ENCODE measurements around the gene PNRC2.
A peak's percentile ranks its signal among the peaks of the same experiment; 100 is the strongest.

Gene PNRC2

DNA sequence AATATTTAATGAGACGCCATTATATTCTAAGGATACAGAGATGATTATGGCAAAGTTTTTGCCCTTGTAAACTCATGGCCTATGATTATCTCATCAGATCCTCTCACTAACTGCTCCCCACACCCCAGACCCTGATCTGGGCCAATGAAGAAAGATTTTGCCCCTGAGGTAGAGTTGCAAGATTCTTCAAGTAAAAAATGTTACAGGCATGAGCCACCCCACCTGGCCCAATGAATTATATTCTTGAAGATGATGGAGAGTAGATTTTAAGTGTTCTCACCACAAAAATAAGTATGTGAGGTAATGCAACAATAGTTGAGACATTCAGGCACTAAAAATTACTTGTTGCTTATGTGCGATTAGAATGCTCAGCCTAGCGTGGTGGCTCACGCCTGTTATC is 44.7 kb upstream of the PNRC2 start:
- POLR2A ChIA-PET: no interaction called here
- Histone ChIP-seq H3K4me1 (ENCODE audit: control insufficient read depth, insufficient read depth, low read length) (no peaks in the 10 kb centered on the region), H3K9me3 (ENCODE audit: control insufficient read depth, insufficient read depth, low read depth, low read length) (no peaks in the 10 kb centered on the region), H3K36me3 (ENCODE audit: control insufficient read depth in 2 of 2, insufficient read depth in 1 of 2, low read length in 2 of 2) (no peaks in the 10 kb centered on the region), H3K27ac (ENCODE audit: extremely low read depth, low read depth, low read length) (no peak overlapping the region), H3K4me3 (ENCODE audit: low read depth, low read length) (no peak overlapping the region)
- CTCF ChIA-PET: interaction anchor here (2.5 to 2.8 kb wide), 2 partner anchors 105 to 144 kb away, joined by 29 to 33 read pairs; no protein-coding TSS in a partner anchor
- TF ChIP-seq SCRT2 (tag by site-specific recombination; IDR thresholded peaks at IDR 0.05) (peak; percentile 54; the same call in 1 of the 2 replicates), ZNF501 (tag by site-specific recombination; IDR thresholded peaks at IDR 0.05) (no peak)

GRCh38 chr1:23915466-23915865 is 44.2 kb upstream of the PNRC2 start:
- Histone ChIP-seq H3K9me3 (ENCODE audit: control insufficient read depth, insufficient read depth, low read depth, low read length) (no peaks in the 10 kb centered on the region), H3K4me1 (ENCODE audit: control insufficient read depth, insufficient read depth, low read length) (no peaks in the 10 kb centered on the region), H3K27ac (ENCODE audit: extremely low read depth, low read depth, low read length) (no peak overlapping the region), H3K36me3 (ENCODE audit: control insufficient read depth in 2 of 2, insufficient read depth in 1 of 2, low read length in 2 of 2) (no peaks in the 10 kb centered on the region), H3K4me3 (ENCODE audit: low read depth, low read length) (no peak overlapping the region)
- ChIA-PET POLR2A (no interaction called here), CTCF (interaction anchor here (1.0 to 2.8 kb wide), 5 partner anchors 19 to 144 kb away, joined by 4 to 33 read pairs (median 7); no protein-coding TSS in a partner anchor)
- TF ChIP-seq ZNF266 (tag by site-specific recombination; IDR thresholded peaks at IDR 0.05; ENCODE audit: low read depth) (no peak), CTCF (tag by site-specific recombination; IDR thresholded peaks at IDR 0.05) (no peak), MYNN (tag by site-specific recombination; IDR thresholded peaks at IDR 0.05; ENCODE audit: borderline replicate concordance) (no peak), ZNF645 (tag by site-specific recombination; IDR thresholded peaks at IDR 0.05) (no peak), ZNF529 (tag by site-specific recombination; IDR thresholded peaks at IDR 0.05; ENCODE audit: insufficient replicate concordance) (no peak), KLF10 (tag by site-specific recombination; IDR thresholded peaks at IDR 0.05) (no peak), INSM2 (tag by site-specific recombination; IDR thresholded peaks at IDR 0.05) (no peak), ZNF248 (tag by site-specific recombination; IDR thresholded peaks at IDR 0.05) (no peak), ZNF596 (tag by site-specific recombination; IDR thresholded peaks at IDR 0.05) (no peak), ZNF449 (tag by site-specific recombination; IDR thresholded peaks at IDR 0.05) (no peak), ZNF366 (tag by site-specific recombination; conservative IDR thresholded peaks at IDR 0.05) (no peak), ZNF473 (tag by site-specific recombination; IDR thresholded peaks at IDR 0.05) (no peak)
- TF ChIP-seq, protein P1, sequence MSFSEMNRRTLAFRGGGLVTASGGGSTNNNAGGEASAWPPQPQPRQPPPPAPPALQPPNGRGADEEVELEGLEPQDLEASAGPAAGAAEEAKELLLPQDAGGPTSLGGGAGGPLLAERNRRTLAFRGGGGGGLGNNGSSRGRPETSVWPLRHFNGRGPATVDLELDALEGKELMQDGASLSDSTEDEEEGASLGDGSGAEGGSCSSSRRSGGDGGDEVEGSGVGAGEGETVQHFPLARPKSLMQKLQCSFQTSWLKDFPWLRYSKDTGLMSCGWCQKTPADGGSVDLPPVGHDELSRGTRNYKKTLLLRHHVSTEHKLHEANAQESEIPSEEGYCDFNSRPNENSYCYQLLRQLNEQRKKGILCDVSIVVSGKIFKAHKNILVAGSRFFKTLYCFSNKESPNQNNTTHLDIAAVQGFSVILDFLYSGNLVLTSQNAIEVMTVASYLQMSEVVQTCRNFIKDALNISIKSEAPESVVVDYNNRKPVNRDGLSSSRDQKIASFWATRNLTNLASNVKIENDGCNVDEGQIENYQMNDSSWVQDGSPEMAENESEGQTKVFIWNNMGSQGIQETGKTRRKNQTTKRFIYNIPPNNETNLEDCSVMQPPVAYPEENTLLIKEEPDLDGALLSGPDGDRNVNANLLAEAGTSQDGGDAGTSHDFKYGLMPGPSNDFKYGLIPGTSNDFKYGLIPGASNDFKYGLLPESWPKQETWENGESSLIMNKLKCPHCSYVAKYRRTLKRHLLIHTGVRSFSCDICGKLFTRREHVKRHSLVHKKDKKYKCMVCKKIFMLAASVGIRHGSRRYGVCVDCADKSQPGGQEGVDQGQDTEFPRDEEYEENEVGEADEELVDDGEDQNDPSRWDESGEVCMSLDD (tag by site-specific recombination; IDR thresholded peaks at IDR 0.05): no peak
- TF ChIP-seq, protein P2, sequence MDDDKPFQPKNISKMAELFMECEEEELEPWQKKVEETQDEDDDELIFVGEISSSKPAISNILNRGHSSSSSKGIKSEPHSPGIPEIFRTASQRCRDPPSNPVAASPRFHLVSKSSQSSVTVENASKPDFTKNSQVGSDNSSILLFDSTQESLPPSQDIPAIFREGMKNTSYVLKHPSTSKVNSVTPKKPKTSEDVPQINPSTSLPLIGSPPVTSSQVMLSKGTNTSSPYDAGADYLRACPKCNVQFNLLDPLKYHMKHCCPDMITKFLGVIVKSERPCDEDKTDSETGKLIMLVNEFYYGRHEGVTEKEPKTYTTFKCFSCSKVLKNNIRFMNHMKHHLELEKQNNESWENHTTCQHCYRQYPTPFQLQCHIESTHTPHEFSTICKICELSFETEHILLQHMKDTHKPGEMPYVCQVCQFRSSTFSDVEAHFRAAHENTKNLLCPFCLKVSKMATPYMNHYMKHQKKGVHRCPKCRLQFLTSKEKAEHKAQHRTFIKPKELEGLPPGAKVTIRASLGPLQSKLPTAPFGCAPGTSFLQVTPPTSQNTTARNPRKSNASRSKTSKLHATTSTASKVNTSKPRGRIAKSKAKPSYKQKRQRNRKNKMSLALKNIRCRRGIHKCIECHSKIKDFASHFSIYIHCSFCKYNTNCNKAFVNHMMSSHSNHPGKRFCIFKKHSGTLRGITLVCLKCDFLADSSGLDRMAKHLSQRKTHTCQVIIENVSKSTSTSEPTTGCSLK (tag by site-specific recombination; IDR thresholded peaks at IDR 0.05): no peak
- TF ChIP-seq, protein P3, sequence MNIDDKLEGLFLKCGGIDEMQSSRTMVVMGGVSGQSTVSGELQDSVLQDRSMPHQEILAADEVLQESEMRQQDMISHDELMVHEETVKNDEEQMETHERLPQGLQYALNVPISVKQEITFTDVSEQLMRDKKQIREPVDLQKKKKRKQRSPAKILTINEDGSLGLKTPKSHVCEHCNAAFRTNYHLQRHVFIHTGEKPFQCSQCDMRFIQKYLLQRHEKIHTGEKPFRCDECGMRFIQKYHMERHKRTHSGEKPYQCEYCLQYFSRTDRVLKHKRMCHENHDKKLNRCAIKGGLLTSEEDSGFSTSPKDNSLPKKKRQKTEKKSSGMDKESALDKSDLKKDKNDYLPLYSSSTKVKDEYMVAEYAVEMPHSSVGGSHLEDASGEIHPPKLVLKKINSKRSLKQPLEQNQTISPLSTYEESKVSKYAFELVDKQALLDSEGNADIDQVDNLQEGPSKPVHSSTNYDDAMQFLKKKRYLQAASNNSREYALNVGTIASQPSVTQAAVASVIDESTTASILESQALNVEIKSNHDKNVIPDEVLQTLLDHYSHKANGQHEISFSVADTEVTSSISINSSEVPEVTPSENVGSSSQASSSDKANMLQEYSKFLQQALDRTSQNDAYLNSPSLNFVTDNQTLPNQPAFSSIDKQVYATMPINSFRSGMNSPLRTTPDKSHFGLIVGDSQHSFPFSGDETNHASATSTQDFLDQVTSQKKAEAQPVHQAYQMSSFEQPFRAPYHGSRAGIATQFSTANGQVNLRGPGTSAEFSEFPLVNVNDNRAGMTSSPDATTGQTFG (tag by site-specific recombination; IDR thresholded peaks at IDR 0.05; ENCODE audit: borderline replicate concordance): no peak
